HEK293T (cell line): Measurements from ENCODE around the gene MRPS5.

Experiments used
- ARNT ChIP-seq: fragments of 450-650 bp; IDR thresholded peaks from 2 replicates; pipeline ENCODE4 v1.6.1; 2017; ENCODE audit warnings: mild to moderate bottlenecking
- BHLHE40 ChIP-seq: fragments of 450-650 bp; IDR thresholded peaks from 2 replicates; pipeline ENCODE4 v1.6.1; 2016; ENCODE audit warnings: mild to moderate bottlenecking, moderate library complexity, borderline replicate concordance
- ELF4 ChIP-seq: fragments of 450-650 bp; IDR thresholded peaks from 2 replicates; pipeline ENCODE4 v1.6.1; 2017; ENCODE audit warnings: antibody characterized with exemption
- FOXM1 ChIP-seq: fragments of 450-650 bp; IDR thresholded peaks from 2 replicates; pipeline ENCODE4 v1.6.1; 2017; ENCODE audit warnings: mild to moderate bottlenecking, borderline replicate concordance
- L3MBTL2 ChIP-seq: fragments of 450-650 bp; conservative IDR thresholded peaks from 2 replicates; pipeline ENCODE4 v1.6.1; 2016; ENCODE audit warnings: mild to moderate bottlenecking
- SP1 ChIP-seq: fragments of 450-650 bp; IDR thresholded peaks from 2 replicates; pipeline ENCODE4 v1.6.1; 2017

DNA sequence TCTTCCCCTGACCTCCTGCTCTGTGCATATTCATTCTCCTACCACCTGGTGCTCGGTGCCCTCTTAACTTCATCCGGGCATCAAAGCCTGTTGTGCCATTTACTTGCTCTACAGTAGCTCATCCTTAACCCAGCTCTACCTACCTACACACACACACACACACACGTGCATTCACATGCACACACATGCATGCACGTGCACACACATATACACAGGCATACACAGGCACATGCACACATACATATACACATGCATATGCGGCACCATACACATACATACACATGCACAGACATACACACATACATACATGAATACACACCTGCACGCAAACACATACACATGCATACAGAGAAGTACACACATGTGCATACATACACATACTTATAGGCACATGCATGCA lies 81.6 kb downstream of the MRPS5 start:
- TF ChIP-seq ELF4 (no peak), BHLHE40 (no peak), FOXM1 (no peak), ARNT (no peak), L3MBTL2 (no peak), SP1 (no peak)
